ENCODE data around the gene SRMS.
A peak's percentile ranks its signal among the peaks of the same experiment; 100 is the strongest.

SRMS gene

DNA sequence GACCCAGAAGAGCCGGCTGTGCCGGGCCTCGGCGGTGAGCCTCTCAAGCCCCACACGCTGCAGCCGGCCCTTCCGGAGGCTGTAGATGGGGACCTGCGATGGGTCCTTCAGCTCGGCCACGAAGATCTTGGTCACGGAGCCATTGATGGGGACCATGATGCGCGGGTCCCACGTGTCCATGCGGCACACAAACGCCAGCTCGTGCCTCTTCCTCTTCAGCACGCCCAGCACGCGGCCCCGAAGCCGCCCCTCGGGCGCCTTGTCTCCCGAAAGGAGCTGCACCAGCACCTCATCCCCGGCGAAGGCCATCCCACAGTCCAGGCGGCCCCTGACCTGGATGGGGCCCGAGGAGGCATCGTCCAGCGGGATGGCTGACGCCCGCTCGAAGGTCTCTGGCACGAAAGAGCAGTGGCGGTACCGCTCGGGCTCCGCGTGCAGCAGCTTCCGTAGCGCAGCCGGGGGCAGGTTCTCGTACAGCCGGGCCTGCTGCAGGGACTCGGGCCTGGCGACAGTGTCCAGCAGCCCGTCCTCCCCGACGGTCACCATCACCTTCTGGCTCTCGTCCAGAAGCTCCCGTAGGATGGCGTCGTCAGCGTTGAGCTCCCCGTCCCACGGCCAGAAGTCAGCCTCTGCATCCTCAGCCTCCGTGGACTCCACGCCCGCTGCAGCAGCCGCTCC, 17.6 kb upstream of the SRMS start:
- DNase-seq, result no peak

DNA sequence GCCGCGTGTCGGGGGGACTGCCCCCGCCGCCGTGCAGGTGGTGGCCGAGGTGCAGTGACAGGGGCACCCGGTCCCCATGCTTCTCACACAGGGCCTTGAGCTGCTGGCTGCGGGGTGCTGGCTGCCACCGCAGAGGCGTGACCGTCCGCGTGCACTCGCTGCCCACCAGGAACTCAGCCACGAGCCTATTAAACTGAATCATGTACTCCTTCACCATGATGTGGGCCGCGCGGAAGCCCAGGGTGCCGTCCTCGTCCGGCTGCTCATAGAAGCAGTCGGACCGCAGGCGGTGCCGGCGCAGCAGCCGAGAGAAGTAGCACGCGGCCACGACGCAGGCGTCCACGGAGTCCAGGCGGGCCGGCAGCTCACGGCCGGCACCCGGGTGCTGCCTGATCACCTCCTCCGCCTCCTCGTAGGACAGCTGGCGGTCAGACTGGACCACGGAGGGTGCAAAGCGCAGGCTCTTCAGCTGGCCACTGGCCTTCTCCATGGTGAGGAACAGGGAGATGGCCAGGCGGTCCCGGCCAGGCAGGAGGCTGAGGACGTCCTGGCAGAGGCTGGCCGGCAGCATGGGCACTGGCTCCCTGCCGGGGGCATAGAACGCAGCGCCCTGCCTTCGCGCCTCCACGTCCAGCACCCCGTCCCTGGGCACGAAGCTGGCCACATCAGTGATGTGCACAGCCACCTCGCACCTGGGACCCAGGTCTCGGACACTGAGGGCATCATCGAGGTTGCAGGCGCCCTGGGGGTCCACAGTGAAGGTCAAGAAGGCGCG, 16.7 kb upstream of the SRMS start:
- no peak for DNase-seq

DNA sequence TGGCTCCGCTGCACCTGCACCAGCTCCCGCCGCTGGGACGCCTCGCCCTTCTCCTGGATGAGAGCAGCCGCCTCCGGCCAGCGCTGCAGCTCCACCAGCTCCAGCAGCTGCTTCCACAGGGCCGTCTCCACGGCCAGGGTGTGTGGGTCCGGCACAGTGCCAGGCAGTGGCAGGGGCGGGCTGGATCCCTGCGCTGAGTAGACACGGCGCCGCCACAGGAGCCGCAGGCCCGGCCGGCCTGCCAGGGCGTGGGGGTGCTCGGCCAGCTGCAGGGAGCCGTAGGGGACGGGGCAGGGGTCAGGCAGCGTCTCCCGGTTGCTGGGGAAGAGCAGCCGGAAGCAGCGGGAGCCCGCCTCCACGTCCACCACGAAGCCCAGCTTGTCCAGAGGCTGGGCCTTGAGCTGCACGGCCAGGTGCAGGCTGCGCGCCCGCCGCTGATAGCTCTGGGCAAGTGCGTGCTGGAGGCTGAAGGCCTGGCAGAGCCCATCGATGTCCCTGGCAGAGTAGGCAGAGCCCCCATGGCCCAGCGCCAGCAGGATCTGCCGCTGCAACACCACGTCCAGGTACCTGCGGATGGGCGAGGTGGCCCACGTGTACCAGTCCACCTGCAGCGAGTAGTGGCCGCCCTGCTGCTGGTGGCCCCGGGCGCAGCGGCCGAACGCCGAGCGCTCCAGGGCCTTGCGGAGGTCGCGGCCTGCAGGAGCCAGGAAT, 15.8 kb upstream of the SRMS start:
- DNase-seq, result no peak

DNA sequence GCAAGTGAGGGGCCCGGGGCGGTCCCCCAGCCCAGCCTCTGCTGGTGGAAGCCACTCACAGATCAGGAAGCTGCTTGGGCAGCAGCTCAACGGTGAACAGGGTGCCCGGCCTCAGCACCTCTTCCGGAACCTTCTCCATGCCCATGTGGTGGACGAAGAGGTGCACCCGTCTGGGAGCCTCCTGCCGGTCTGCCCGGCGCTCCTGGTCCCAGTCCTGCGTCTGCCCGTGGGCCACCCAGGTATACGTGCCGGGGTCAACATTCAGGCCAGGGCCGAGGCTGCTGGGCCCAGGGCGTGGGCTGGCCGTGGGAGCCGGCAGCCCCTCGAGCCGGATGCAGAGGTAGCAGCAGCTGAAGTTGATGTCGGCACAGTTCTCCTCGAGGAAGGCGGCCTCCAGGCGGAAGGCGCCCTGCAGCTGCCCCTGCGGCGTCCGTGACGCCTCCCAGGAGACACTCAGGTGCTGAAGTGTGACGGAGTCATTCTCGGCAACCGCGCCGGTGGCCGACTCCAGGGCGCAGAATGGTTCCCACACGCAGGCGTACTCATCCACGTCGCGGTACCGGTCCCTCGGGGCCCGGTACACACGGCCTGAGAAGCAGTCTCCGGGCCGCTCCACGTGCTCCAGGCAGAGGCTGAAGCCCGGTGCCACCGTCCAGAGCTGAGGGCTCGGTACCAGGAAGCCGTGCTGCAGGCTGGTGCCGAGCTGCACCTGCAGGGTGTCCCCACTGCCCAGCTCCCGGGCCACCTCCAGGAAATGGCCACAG, 15.1 kb upstream of the SRMS start:
- DNase-seq, result no peak

DNA sequence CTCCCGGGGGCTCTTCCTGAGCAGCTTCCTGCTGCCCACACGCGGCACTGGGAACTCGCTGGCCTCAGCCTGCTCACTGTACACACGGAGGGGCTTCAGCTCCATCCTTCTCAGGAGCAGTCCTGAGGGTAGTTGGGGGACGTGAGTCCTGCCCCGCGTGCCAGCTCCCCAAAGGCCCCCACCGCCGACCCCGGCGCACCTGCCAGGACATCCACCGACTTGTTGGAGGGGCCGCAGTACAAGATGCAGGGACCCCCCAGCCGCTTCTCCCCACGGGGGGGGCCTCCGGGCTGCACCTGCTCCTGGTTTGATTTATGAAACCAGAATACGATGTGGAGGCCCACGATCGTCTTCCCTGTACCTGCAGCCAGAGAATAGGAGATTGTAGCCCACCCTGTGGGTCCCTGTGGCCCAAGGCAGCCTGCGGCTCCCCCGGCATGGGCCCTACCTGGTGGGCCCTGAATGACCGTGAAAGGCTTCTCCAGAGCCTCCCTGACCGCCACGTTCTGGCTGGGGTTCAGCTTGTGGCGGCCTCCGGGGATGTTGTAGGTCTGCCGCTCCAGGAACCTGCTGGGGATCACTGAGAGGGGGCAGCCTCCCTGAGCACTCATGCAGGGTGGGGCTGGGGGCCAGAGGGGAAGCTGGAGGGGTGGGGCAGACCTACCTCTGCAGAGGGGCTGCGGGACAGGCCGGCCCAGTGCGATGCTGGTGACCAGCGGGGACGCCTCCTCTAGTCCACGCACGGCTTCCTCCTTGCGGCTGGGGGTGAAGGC, 14.3 kb upstream of the SRMS start:
- DNase-seq, result no peak

DNA sequence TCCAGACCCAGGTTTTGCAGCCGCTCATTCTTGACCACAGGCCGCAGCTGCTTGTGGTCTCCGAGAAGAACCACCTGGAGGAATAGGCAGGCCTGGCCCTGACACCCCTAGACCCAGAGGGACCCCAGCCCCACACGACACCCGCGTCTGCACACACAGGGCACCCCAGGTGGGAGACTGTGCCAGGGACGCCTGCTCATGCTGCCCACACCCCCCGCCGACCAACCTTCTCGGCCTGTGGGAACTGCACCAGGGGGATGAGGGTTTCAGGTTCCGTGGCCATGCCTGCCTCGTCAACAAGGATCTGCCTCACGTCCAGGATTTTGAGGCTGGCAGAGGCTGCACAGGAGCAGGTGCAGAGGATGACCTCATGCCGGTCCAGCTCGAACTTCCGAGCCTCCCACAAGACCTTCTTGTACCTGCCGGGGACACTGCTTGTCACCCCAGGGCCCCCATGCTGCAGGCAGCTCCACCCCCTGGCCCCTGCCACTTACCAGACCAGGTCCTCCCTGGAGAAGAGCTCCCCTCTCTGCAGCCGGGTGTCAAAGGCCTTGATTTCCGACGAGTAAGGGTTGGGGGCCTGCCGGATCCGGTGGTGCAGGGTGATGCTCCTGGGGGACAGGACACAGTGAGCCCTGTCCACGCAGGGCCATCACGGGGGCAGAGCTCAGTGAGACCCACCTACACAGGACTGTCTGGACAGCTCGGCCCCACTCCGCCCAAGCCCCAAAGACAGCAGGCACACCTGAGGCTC, 13.5 kb upstream of the SRMS start:
- DNase-seq, result no peak

DNA sequence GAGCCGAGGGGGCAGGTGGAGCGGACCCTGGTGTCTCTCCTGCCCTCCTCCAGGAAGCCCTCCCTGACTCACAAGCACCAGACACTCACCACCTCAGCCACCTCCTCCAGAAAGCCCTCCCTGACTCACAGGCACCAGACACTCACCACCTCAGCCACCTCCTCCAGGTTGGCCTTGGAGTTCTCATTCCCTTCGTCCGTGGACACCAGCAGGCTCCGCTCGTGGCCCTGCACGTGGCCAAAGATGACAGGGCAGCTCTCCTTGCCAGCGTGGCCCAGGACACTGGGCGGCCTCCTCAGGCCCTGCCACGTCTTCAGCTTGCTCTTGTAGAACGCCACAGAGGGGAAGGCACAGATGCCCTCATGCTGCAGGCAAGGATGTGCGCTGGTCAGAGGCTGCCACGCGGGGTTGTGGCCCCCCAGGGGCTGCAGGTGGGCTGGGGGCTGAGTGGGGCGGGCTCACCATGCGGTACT, 12.8 kb upstream of the SRMS start:
- no peak for DNase-seq

DNA sequence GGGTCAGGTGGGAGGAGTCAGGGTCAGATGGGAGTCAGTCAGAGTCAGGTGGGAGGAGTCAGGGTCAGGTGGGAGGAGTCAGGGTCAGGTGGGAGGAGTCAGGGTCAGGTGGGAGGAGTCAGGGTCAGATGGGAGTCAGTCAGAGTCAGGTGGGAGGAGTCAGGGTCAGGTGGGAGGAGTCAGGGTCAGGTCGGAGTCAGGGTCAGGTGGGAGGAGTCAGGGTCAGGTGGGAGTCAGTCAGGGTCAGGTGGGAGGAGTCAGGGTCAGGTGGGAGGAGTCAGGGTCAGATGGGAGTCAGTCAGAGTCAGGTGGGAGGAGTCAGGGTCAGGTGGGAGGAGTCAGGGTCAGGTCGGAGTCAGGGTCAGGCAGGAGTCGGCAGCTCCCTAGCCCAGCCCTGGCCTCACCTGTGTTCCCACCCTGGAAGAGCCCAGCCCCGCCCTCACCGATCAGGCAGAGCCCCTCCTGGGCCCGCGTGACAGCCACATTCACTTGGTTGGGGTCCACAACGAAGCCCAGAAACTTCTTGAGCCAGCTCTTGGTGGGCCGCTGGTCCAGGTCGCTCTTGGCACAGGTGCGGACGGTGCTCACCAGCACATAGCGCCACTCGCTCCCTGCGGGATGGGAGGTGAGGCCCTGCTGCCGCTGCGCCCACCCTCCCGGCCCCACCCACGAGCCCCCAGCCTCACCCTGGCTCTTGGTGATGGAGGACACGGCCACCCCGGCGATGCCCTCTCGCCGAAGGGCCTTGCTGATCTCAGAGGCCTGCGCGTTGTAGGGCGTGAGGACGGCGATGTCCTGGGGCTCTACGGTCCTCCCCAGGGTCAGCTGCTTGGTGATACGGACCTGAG, 12.2 kb upstream of the SRMS start:
- DNase-seq, result peak; percentile 74

DNA sequence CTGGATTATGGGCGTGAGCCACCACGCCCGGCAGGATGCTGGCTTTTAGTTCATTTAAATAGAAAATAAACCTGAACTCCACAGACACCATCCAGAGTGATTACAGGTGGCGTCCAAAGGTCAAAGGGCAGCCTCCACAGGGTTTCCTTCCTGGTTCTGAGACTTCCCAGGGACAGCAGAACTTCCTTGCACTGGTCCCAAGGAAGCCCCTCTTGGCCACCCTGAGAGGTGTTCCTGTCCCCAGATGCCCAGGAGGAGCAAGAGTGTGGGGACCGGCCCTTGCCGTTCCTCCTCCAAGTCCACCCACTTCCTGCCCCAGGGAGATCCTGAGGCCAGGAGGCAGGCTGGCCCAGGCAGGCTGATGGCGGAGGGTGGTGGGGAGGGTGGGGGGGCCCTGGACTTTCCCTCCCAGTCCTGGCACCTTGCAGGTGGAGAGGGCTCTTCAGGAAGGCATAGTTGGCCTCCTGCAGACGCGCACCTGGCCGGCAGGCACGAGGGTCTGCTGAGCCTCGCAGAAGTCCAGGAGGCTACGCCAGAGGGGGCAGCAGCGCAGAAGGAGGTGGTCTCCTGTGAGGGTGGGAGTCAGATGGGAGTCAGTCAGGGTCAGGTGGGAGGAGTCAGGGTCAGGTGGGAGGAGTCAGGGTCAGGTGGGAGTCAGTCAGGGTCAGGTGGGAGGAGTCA, 11.4 kb upstream of the SRMS start:
- DNase-seq, result no peak

DNA sequence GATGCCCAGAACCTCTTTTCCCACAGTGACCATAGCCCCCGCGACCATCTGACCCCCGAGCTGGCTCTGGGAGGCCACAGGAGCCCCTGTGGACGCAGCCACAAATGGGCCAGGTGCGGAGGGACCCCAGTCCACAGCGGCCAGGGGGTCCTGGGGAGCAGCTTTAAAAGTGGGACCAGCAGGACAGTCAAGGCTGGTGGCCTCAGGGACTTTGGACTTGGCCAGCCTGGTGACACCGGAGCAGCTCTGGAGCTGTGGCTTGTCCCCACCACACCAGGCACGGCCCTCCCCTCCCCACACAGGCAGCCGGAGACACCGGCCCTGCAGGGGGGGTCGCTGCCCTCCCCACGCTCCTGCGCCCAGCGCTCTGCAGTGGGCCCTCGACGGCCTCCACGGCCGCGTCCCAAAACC, 9.9 kb upstream of the SRMS start:
- DNase-seq, result no peak

DNA sequence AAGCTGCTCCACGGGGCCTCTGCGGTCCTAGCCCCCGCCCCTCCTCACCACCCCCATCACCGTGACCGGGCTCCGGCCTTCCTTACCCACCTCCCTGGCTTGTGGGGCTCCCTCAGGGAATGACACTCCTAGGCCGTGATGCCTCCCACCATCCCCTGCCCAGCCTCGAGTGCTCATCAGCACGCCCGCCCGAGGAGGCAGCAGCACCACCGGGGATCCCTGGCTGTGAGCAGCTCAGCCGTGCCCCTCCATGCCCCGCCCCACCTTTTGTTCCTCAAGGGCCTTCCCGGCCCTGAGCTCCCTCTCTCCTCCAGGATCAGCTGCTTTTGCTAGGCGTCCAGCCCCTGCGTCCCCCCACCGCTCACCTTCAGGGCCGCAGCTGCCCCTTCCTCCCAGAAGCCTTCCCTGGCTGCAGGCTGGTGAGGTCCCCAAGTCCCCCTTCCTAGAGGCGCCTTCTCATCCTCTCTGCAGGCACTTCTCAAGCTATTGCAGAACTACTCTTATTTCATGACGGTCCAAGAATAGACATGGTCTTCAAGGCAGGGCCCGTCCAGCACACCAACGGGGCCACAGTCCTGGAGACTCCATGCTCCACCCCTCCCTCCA, 9.4 kb upstream of the SRMS start:
- DNase-seq, result no peak

DNA sequence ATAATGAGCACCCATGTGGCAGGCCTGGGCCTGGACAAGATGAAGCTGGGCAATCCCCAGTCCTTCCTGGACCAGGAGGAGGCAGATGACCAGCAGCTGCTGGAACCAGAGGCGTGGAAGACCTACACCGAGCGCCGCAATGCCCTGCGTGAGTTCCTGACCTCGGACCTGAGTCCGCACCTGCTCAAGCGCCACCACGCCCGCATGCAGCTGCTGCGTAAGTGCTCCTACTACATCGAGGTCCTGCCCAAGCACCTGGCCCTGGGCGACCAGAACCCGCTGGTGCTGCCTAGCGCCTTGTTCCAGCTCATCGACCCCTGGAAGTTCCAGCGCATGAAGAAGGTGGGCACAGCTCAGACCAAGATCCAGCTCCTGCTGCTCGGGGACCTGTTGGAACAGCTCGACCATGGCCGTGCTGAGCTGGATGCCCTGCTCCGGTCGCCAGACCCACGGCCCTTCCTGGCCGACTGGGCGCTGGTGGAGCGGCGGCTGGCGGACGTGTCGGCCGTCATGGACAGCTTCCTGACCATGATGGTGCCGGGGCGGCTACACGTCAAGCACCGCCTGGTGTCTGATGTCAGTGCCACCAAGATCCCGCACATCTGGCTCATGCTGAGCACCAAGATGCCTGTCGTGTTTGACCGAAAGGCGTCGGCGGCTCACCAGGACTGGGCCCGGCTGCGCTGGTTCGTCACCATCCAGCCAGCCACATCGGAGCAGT, 8.3 kb upstream of the SRMS start:
- no peak for DNase-seq

DNA sequence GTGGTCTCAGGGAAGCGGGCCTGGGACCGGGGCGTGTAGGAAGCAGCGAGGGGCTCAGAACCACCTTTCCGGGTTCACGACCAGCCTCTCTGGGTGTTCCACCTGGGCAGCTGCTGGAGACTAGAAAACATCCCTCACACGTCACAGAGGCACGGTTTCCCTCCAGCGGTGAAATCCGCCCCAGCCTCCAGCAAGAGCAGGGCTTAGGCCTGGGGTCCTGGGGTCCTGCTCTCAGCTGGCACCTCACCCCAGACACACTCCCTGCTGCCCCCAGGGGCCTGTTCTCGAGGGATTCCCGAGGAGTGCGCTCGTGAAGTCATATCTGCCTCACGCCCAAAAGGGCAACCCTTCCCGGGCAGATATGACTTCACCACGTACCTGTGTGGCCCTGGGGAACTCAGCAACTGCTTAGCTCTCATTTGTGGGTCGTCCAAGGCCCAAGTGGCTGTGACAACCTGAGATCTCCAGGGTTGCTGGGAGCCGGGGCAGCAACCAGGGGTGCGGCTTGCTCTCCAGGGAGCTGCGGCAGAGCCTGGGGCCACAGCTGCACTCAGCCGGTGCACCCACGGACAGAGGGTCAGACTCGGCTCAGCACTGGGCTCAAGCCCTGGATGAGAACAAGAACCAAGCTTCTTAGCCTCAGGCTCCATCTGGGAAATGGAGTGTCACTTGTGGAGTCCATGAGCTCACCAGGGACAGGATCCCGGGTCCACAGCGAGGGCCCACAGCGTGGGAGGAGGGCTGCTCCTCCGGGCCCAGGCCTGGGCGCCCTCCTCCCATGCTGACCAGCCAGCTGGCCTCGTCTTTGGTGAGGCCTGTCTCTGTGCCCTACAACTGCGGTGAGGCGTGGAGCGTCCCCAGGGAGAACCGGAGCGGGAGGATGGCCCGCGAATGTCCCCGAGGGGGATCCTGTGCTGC, 7.1 kb upstream of the SRMS start:
- no peak for DNase-seq

DNA sequence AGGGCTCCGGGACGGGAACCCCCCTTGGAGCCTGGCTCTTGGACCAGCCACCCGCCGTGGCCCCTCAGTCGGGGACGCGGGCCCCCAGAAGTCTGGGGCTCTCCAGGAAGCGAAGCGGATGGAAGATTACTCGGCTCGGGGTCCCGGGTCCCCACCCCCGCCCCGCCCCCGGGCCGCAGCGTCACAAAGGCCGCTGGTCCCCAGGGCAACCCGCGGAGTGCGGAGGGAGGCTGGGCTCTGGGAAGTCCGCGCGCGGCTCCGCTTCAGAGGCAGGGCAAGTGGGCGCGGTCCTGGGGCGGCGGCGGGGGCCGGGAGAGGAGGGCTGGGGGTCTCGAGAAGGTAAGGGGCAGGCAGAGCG, 6.4 kb upstream of the SRMS start, which contains the start of gene FNDC11:
Gene FNDC11, plus strand, starts transcription at position 227 of the 358 bp plus-strand sequence. CDS start 1,505 bp downstream, outside the sequence.
- DNase-seq, result peak; percentile 65

DNA sequence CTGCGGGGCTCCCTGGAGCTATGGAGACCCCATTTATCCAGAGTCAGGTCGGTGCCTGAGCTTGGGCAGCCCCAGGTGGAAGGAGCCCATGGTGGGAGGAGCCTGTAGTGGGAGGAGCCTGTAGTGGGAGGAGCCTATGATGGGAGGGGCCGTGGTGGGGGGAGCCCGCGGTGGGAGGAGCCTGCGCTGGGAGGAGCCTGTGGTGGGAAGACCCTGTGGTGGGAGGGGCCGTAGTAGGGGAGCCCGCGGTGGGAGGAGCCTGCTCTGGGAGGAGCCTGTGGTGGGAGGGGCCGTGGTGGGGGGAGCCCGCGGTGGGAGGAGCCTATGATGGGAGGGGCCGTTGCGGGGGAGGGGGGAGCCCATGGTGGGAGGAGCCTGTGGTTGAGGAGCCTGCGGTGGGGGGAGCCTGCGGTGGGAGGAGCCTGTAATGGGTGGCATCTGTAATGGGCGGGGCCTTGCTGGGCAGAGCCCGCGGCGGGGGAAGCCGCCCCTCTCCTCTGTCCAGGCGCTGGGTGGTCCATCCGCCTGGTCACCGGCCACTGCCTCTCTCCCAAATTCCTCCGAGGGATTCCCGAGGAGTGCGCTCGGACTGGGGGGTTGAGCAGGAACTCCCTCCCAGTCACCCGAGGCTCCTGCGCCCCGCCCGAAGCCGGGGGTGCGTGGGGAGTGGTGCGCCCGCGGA, 5.8 kb upstream of the SRMS start:
- DNase-seq, result peak; percentile 93

DNA sequence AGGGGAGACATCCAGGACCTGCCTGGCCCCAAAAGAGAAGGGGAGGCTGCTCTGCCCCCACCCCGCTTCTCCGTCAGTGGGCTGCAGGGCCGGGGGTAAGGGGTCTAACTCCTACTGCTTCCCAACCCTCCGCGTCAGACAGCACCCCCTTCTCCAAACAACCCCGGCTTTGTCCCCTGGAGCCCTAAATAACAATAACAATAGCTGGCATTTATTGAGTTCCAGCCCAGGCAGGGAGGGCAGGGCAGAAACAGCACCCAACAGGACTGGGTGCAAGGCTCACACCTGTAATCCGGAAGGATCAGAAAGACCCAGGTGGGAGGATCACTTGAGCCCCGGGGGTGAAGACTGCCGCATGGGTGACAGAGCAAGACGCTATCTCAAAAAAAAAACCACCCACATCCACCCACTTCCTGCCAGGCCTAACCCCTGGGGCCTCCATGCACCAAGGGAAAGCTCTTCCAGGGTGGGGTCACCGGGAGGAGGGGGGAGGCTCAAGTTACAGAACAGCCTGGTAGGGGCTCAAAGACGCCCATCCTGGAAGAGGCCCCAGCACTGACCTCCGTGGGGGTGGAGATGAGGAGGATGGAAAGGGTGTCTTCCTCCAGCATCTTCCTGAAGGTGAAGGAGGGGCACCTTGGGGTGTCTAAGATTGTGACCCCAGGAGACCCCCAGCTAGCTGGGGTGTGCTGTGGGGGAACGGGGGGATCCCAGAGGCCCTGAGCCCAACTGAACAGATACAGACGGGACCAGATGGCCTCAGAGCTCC, 5.1 kb upstream of the SRMS start:
- peak; percentile 73 for DNase-seq
